ENCODE results near the gene RBM7. TPM values are rescaled to one million over a fixed set of nuclear protein-coding genes. Genes with fewer than 3 reads are reported as not detected.

The RBM7 gene
- total RNA-seq, 1 experiment from 2014 or later: 41.1 TPM

DNA sequence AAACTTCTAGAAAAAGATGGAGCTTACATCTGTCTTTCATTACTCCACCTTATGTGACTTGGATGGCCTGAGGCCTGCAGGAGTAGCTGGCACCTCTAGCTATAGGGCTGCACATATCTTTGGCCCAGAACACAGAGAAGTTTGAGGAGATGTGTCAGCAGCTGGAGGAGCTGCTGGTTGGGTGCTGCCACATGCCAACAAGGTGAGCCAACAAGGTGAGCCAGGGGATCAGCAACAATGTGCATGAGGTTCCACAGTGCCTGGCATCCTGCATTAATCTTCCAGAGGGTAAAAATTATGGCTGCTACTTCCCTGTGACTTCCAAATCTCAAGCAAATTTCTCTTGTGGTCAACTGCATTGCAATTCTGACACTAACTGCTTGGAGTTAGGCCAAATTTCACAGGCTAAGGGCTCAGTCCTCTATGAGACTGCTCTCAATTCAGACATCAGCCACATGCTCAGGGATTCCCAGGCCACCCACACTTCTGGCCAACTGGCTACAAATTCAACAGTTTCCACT lies 16.0 kb downstream of the RBM7 start:
- ChIA-PET CTCF (interaction anchor here (0.6 kb wide), 1 partner anchor 12 kb away, joined by 3 read pairs; no protein-coding TSS in a partner anchor), POLR2A (ENCODE audit: low non-redundant PET) (no interaction called here)
- TF ChIP-seq CTCF (conservative IDR thresholded peaks at IDR 0.05; ENCODE audit: low read depth, low read length) (no peak), EZH2 (IDR thresholded peaks at IDR 0.05; ENCODE audit: borderline replicate concordance, low read depth, low read length, poor library complexity, severe bottlenecking) (no peak)
- intact Hi-C loops (cut with micrococcal nuclease; ENCODE audit: unreplicated experiment): no loop called here
- no TSS peak for BruUV-seq (replicated peaks)
- no peak for DNase-seq (ENCODE audit: low spot score)
- no peaks in the 10 kb centered on the region for H3K27me3 ChIP-seq (replicated peaks; ENCODE audit: insufficient read depth, low read depth, low read length, poor library complexity)
- H3K4me1 ChIP-seq (ENCODE audit: insufficient read depth, low read length, poor library complexity, severe bottlenecking): no peaks in the 10 kb centered on the region
- no peak overlapping the region for H3K4me3 ChIP-seq (ENCODE audit: low read depth, low read length, poor library complexity, severe bottlenecking)
- H3K9me3 ChIP-seq (ENCODE audit: low read depth, low read length, poor library complexity, severe bottlenecking): no peaks in the 10 kb centered on the region
- H3K36me3 ChIP-seq (ENCODE audit: insufficient read depth, low read length, poor library complexity, severe bottlenecking): peaks cover 8% of the 10 kb centered on the region
- H3K27ac ChIP-seq (ENCODE audit: low read depth, low read length, poor library complexity, severe bottlenecking): no peak overlapping the region

- intact Hi-C loops (cut with micrococcal nuclease; ENCODE audit: unreplicated experiment): no loop called here
- no peak for TF ChIP-seq CTCF (conservative IDR thresholded peaks at IDR 0.05; ENCODE audit: low read depth, low read length)
- no peak for TF ChIP-seq EZH2 (IDR thresholded peaks at IDR 0.05; ENCODE audit: borderline replicate concordance, low read depth, low read length, poor library complexity, severe bottlenecking)
- H3K4me1 ChIP-seq (ENCODE audit: insufficient read depth, low read length, poor library complexity, severe bottlenecking): no peaks in the 10 kb centered on the region
- H3K27ac ChIP-seq (ENCODE audit: low read depth, low read length, poor library complexity, severe bottlenecking): no peak overlapping the region
- H3K9me3 ChIP-seq (ENCODE audit: low read depth, low read length, poor library complexity, severe bottlenecking): no peaks in the 10 kb centered on the region
- H3K36me3 ChIP-seq (ENCODE audit: insufficient read depth, low read length, poor library complexity, severe bottlenecking): no peaks in the 10 kb centered on the region
- no TSS peak for BruUV-seq (replicated peaks)
- H3K27me3 ChIP-seq (replicated peaks; ENCODE audit: insufficient read depth, low read depth, low read length, poor library complexity): no peaks in the 10 kb centered on the region
- ChIA-PET POLR2A (ENCODE audit: low non-redundant PET) (no interaction called here), CTCF (no interaction called here)
- H3K4me3 ChIP-seq (ENCODE audit: low read depth, low read length, poor library complexity, severe bottlenecking): no peak overlapping the region
- DNase-seq (ENCODE audit: low spot score): no peak
These were observed 25.8 kb downstream of the RBM7 start for GRCh38 chr11:114426280-114426679.

DNA sequence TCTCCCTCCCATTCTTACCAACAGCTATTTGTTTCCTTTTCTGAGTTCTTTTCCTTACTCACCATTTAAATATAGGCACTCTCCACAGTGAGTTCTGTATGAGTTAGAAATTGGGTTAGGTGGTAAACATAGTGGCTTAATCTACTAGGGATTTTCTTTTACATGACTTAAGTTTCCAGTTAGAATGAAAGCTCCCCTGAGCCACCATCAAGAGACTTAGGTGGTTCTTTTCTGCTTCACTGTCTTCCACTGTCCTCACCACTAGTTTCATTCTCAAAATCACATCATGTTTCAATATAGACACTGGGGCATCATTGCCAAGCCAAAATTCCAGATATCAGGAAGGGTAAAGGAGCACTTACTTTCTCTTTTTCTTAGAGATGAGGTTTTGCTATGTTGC lies 29.8 kb downstream of the RBM7 start:
- no peak overlapping the region for H3K27ac ChIP-seq (ENCODE audit: low read depth, low read length, poor library complexity, severe bottlenecking)
- no peak overlapping the region for H3K4me3 ChIP-seq (ENCODE audit: low read depth, low read length, poor library complexity, severe bottlenecking)
- intact Hi-C loops (cut with micrococcal nuclease; ENCODE audit: unreplicated experiment): no loop called here
- H3K9me3 ChIP-seq (ENCODE audit: low read depth, low read length, poor library complexity, severe bottlenecking): no peaks in the 10 kb centered on the region
- CTCF ChIA-PET: no interaction called here
- no peaks in the 10 kb centered on the region for H3K27me3 ChIP-seq (replicated peaks; ENCODE audit: insufficient read depth, low read depth, low read length, poor library complexity)
- H3K4me1 ChIP-seq (ENCODE audit: insufficient read depth, low read length, poor library complexity, severe bottlenecking): no peaks in the 10 kb centered on the region
- TF ChIP-seq EZH2 (IDR thresholded peaks at IDR 0.05; ENCODE audit: borderline replicate concordance, low read depth, low read length, poor library complexity, severe bottlenecking) (no peak), CTCF (conservative IDR thresholded peaks at IDR 0.05; ENCODE audit: low read depth, low read length) (no peak)
- no peak for DNase-seq (ENCODE audit: low spot score)
- BruUV-seq (replicated peaks): no TSS peak
- H3K36me3 ChIP-seq (ENCODE audit: insufficient read depth, low read length, poor library complexity, severe bottlenecking): no peaks in the 10 kb centered on the region
- POLR2A ChIA-PET (ENCODE audit: low non-redundant PET): no interaction called here
